Heart right ventricle (tissue), 16 donors: Measurements from ENCODE around the gene DGKB. TPM values are rescaled to one million over a fixed set of nuclear protein-coding genes. Genes with fewer than 3 reads are reported as not detected.

Experiments
- ATAC-seq, 8 donors: fragments of 200-7000 bp; cut with Tn5 transposase; one replicate each; pipeline ENCODE4 v1.9.1; 2020; ENCODE audit warnings: mild to moderate bottlenecking in 8 of 8, moderate library complexity in 8 of 8, moderate number of reproducible peaks in 1 of 8
- DNase-seq, 2 donors: peaks; one replicate each; pipeline ENCODE4 v3.0.0-alpha.2; 2020
- H3K27ac ChIP-seq, 10 donors: fragments of 200-600 bp; sonication (generic) in 2 of 10; one replicate each; pipeline versions ENCODE4 v1.5.0 to v1.8.0; 2020 to 2022; ENCODE audit warnings: mild to moderate bottlenecking in 3 of 10
- H3K27me3 ChIP-seq, 7 donors: fragments of 200-600 bp; one replicate each; pipeline ENCODE4 v1.8.0; 2021 to 2022; ENCODE audit warnings: mild to moderate bottlenecking in 2 of 7
- H3K36me3 ChIP-seq, 9 donors: fragments of 200-600 bp; sonication (generic) in 1 of 9; one replicate each; pipeline versions ENCODE4 v1.5.0 to v1.8.0; 2020 to 2022; ENCODE audit warnings: mild to moderate bottlenecking in 2 of 9
- H3K4me1 ChIP-seq, 9 donors: fragments of 200-600 bp; sonication (generic) in 1 of 9; one replicate each; pipeline versions ENCODE4 v1.5.0 to v1.8.0; 2020 to 2022; ENCODE audit warnings: mild to moderate bottlenecking in 4 of 9
- H3K4me3 ChIP-seq, 10 donors: fragments of 200-600 bp; sonication (generic) in 2 of 10; one replicate each; pipeline versions ENCODE4 v1.5.0 to v1.8.0; 2020 to 2022; ENCODE audit warnings: mild to moderate bottlenecking in 7 of 10, moderate library complexity in 2 of 10
- H3K9me3 ChIP-seq, 11 donors: fragments of 200-600 bp in 10 of 11; sonication (generic) in 2 of 11; one replicate each; pipeline versions ENCODE4 v1.5.0 to v1.8.0; 2013 to 2022; ENCODE audit warnings: mild to moderate bottlenecking in 2 of 11, control low read depth in 1 of 11, moderate library complexity in 1 of 11
- CTCF ChIP-seq, 9 donors: fragments of 200-600 bp; sonication (generic) in 2 of 9; IDR thresholded peaks; one replicate each; pipeline versions ENCODE4 v1.5.0 to v1.8.0; 2021 to 2022; ENCODE audit warnings: antibody characterized with exemption in 9 of 9, mild to moderate bottlenecking in 5 of 9, moderate library complexity in 1 of 9
- WGBS, 2 donors: extraction: QIAGEN DNeasy Blood & Tissue Kit; methylation state at CpG; one replicate each; pipeline ENCODE4 v1.1.7; 2013; ENCODE audit warnings: inconsistent platforms in 1 of 2; 5-methylcytosine and 5-hydroxymethylcytosine counted together
- intact Hi-C, 10 donors: fragments of 100-400 bp; cut with DNase I; formaldehyde crosslinking; loops; one replicate each; pipeline versions ENCODE4 v1.11.1 to v1.14.2; 2022
- polyA plus RNA-seq, 2 donors: library from polyadenylated mRNA; stranded (reverse); fragments of 200-250 nt; gene quantifications; one replicate each; pipeline ENCODE4 v1.2.3, GENCODE V29; 2013
- total RNA-seq, 10 donors: library from RNA; stranded (reverse); fragmentation: NEBNext Ultra II Directional in 3 of 10; extraction: Animal tissue kit (Norgen Biotek cat#: 25700) in 3 of 10; gene quantifications; one replicate each; pipeline versions ENCODE4 v1.2.1 to v1.2.4, GENCODE V29; 2021 to 2023
- donor health status: Arrhythmogenic right ventricular cardiomyopathy.
- donor health status: ischemic (EF 13 %, LVEDD 7.1; RV severe dilation, severe dysfunction).
- donor health status: healthy with polysubstance abuse.
- donor health status: DM: no; HTN: yes; CAD: no.
- donor health status: DM: no; HTN: no; CAD: no.
- donor health status: ischemic (EF 25% LVEDD 6.9; RV normal size, moderate dysfunction).
- donor health status: ischemic (EF 25% LVEDD 5.7; RV mildly dilated, moderate dysfunction).
- donor health status: healthy.
- donor health status: DM: yes; HTN: yes; CAD: no.
- donor health status: Ischemic cardiomyopathy.
- donor health status: ischemic (EF 35%, LVEDD 5.7; RV mildly dilated, moderate dysfunction).
- donor health status: nonischemic (EF 11% LVEDD 7.7; RV severe dilation, severe dysfunction).
- donor health status: DM: yes; HTN: yes; CAD: no.
- donor health status: PGD.
- donor health status: ischemic (EF 29% LVEDD 5.4; RV normal size, mild dysfunction).
- donor health status: nonischemic (EF 23%, LVEDD 6.1; RV moderate dilation, normal function).

DGKB gene
- total and polyA plus RNA-seq, 12 donors: under 0.01 to 1.2 (median 0.77) TPM

- Histone ChIP-seq H3K36me3 (no peaks in the 10 kb centered on the region), H3K4me3 (no peak overlapping the region), H3K27ac (no peak overlapping the region), H3K9me3 (peaks cover 0 to 28% (median 12%) of the 10 kb centered on the region in 11 donors), H3K27me3 (no peaks in the 10 kb centered on the region), H3K4me1 (no peaks in the 10 kb centered on the region)
- no peak for ATAC-seq
- no peak for DNase-seq
- WGBS, 2 donors: 80 to 87% methylated on average over 4 of the region's 4 CpGs
- intact Hi-C loops: no loop called here
- TF ChIP-seq CTCF (IDR thresholded peaks at IDR 0.05): no peak
Observed at GRCh38 chr7:14582010-14582409, 320.5 kb downstream of the DGKB start.

- 66 to 69% methylated on average over 2 of the region's 2 CpGs for WGBS, 2 donors
- Histone ChIP-seq H3K27ac (no peak overlapping the region), H3K4me3 (no peak overlapping the region), H3K4me1 (no peaks in the 10 kb centered on the region), H3K9me3 (peaks cover 0 to 9% (median 0%) of the 10 kb centered on the region in 11 donors), H3K36me3 (no peaks in the 10 kb centered on the region), H3K27me3 (no peaks in the 10 kb centered on the region)
- ATAC-seq (no peak), DNase-seq (no peak)
- no peak for TF ChIP-seq CTCF (IDR thresholded peaks at IDR 0.05)
- intact Hi-C loops: no loop called here
Observed at GRCh38 chr7:14579971-14580370, 322.6 kb downstream of the DGKB start.

- H3K36me3 ChIP-seq: no peaks in the 10 kb centered on the region
- no peak for ATAC-seq
- peaks cover 0 to 3% (median 0%) of the 10 kb centered on the region in 11 donors for H3K9me3 ChIP-seq
- H3K4me1 ChIP-seq: no peaks in the 10 kb centered on the region
- intact Hi-C loops: no loop called here
- DNase-seq: no peak
- WGBS, 2 donors: 90 to 91% methylated on average over 3 of the region's 3 CpGs
- no peak overlapping the region for H3K4me3 ChIP-seq
- no peak for TF ChIP-seq CTCF (IDR thresholded peaks at IDR 0.05)
- H3K27me3 ChIP-seq: no peaks in the 10 kb centered on the region
- H3K27ac ChIP-seq: no peak overlapping the region
Observed at GRCh38 chr7:14576578-14576977, 326.0 kb downstream of the DGKB start.

- ATAC-seq: no peak
- intact Hi-C loops: no loop called here
- WGBS, 2 donors: 90 to 94% methylated on average over 5 of the region's 5 CpGs
Observed at GRCh38 chr7:14570750-14571607, 331.6 kb downstream of the DGKB start.

More at GRCh38 chr7:14570750-14571607, 331.6 kb downstream of the DGKB start:
- Histone ChIP-seq H3K4me3 (no peak overlapping the region), H3K27ac (no peak overlapping the region), H3K36me3 (no peaks in the 10 kb centered on the region), H3K27me3 (no peaks in the 10 kb centered on the region), H3K4me1 (no peaks in the 10 kb centered on the region), H3K9me3 (peaks cover 0 to 3% (median 0%) of the 10 kb centered on the region in 11 donors)
- no peak for TF ChIP-seq CTCF (IDR thresholded peaks at IDR 0.05)
- DNase-seq: no peak
